B cell (primary cell): ENCODE measurements around the gene KCNG3. TPM values are rescaled to one million over a fixed set of nuclear protein-coding genes. Genes with fewer than 3 reads are reported as not detected.

Experiments
- ATAC-seq: fragments of 200-7000 bp; cut with Tn5 transposase; one replicate; pipeline ENCODE4 v1.10.0; 2021; ENCODE audit warnings: low read depth, mild to moderate bottlenecking, moderate number of reproducible peaks, moderate library complexity
- CTCF ChIA-PET: fragments of 350-600 bp; sonication (Branson Sonifier 250); formaldehyde crosslinking; loops from one replicate; lab custom pipeline; 2021; ENCODE audit warnings: antibody characterized with exemption, inconsistent platforms; lab: Charles Lee
- POLR2A ChIA-PET: fragments of 350-600 bp; sonication (Branson Sonifier 250); formaldehyde crosslinking; loops from one replicate; lab custom pipeline; 2021; ENCODE audit warnings: antibody characterized with exemption; lab: Charles Lee
- DNase-seq: peaks from one replicate; pipeline ENCODE4 v3.0.0; 2013
- H2AFZ ChIP-seq: 2 replicates; pipeline ENCODE4 v1.6.1; 2012; ENCODE audit warnings: mild to moderate bottlenecking, low read depth, low read length; ENCODE audit not compliant: insufficient read depth, poor library complexity, severe bottlenecking
- H3K27ac ChIP-seq, 2 donors: 1 replicate in 1 of 2; 2 replicates in 1 of 2; pipeline ENCODE4 v1.5.1; 2012 to 2013; ENCODE audit warnings: low read length in 2 of 2, mild to moderate bottlenecking in 2 of 2, moderate library complexity in 1 of 2
- H3K27me3 ChIP-seq, 4 experiments: fragments of 200-600 bp in 1 of 4; sonication (generic) in 1 of 4; replicated peaks in 1 of 4; 1 replicate in 2 of 4; 2 replicates in 2 of 4; pipeline versions ENCODE4 v1.6.1 to v1.7.0; 2013 to 2016; ENCODE audit warnings: low read length in 3 of 4, mild to moderate bottlenecking in 2 of 4, mixed read lengths in 1 of 4, moderate library complexity in 1 of 4; ENCODE audit not compliant: insufficient read depth in 4 of 4, control insufficient read depth in 3 of 4; ENCODE audit errors: control extremely low read depth in 1 of 4
- H3K36me3 ChIP-seq, 2 experiments: replicated peaks in 1 of 2; 1 replicate in 1 of 2; 2 replicates in 1 of 2; pipeline versions ENCODE4 v1.6.1 to v1.7.1; 2013; ENCODE audit warnings: low read length in 1 of 2; ENCODE audit not compliant: insufficient read depth in 2 of 2, control insufficient read depth in 1 of 2; ENCODE audit errors: control extremely low read depth in 1 of 2, extremely low read depth in 1 of 2
- H3K4me1 ChIP-seq, 2 donors: fragments of 200-600 bp in 1 of 2; sonication (generic) in 1 of 2; 1 replicate in 1 of 2; 2 replicates in 1 of 2; pipeline versions ENCODE4 v1.5.1 to v1.6.1; 2013 to 2017; ENCODE audit warnings: low read length in 2 of 2; ENCODE audit not compliant: control insufficient read depth in 2 of 2, insufficient read depth in 2 of 2
- H3K4me2 ChIP-seq: replicated peaks from 2 replicates; pipeline ENCODE3; 2012; ENCODE audit warnings: mild to moderate bottlenecking, low read depth, low read length; ENCODE audit not compliant: poor library complexity, severe bottlenecking
- H3K4me3 ChIP-seq, 5 experiments: fragments of 200-600 bp in 1 of 5; sonication (generic) in 1 of 5; 1 replicate in 3 of 5; 2 replicates in 2 of 5; pipeline versions ENCODE4 v1.5.1 to v1.7.0; 2011 to 2016; ENCODE audit warnings: low read length in 4 of 5, mild to moderate bottlenecking in 4 of 5, low read depth in 2 of 5, control low read depth in 1 of 5, moderate library complexity in 1 of 5; ENCODE audit not compliant: insufficient read depth in 1 of 5; ENCODE audit errors: control extremely low read depth in 1 of 5, extremely low read depth in 1 of 5
- H3K79me2 ChIP-seq: fragments of 200-600 bp; sonication (generic); one replicate; pipeline ENCODE4 v1.6.0; 2016; ENCODE audit warnings: low read length; ENCODE audit not compliant: control insufficient read depth, insufficient read depth
- H3K9ac ChIP-seq: fragments of 200-600 bp; sonication (generic); 2 replicates; pipeline ENCODE4 v1.6.1; 2017; ENCODE audit warnings: mild to moderate bottlenecking, low read length, moderate library complexity
- H3K9me3 ChIP-seq, 3 donors: one replicate each; pipeline versions ENCODE4 v1.6.1 to v1.7.1; 2013; ENCODE audit warnings: low read length in 2 of 3; ENCODE audit not compliant: control insufficient read depth in 2 of 3, insufficient read depth in 1 of 3; ENCODE audit errors: control extremely low read depth in 1 of 3
- H4K20me1 ChIP-seq: 2 replicates; pipeline ENCODE4 v1.6.0; 2012; ENCODE audit warnings: mild to moderate bottlenecking, low read length; ENCODE audit not compliant: insufficient read depth, control insufficient read depth, poor library complexity, severe bottlenecking
- H3K27ac Mint-ChIP-seq: one replicate; pipeline ENCODE4 v1.8.0; 2021; ENCODE audit warnings: mixed read lengths
- H3K27me3 Mint-ChIP-seq: one replicate; pipeline ENCODE4 v1.8.0; 2021; ENCODE audit warnings: mixed read lengths
- H3K4me1 Mint-ChIP-seq: one replicate; pipeline ENCODE4 v1.8.0; 2021; ENCODE audit warnings: mixed read lengths
- H3K4me3 Mint-ChIP-seq: one replicate; pipeline ENCODE4 v1.8.0; 2021; ENCODE audit warnings: mixed read lengths
- H3K9me3 Mint-ChIP-seq: one replicate; pipeline ENCODE4 v1.8.0; 2022; ENCODE audit warnings: mixed read lengths; ENCODE audit not compliant: insufficient read depth
- EZH2 ChIP-seq: IDR thresholded peaks from 2 replicates; pipeline ENCODE4 v1.6.1; 2012; ENCODE audit warnings: borderline replicate concordance, low read depth, mild to moderate bottlenecking, moderate library complexity, low read length; ENCODE audit not compliant: insufficient read depth, poor library complexity, severe bottlenecking
- WGBS: methylation state at CpG from one replicate; pipeline ENCODE4 v1.1.5; 2013; ENCODE audit warnings: missing lambda C conversion rate; ENCODE audit not compliant: insufficient coverage; 5-methylcytosine and 5-hydroxymethylcytosine counted together
- intact Hi-C: fragments of 100-400 bp; cut with micrococcal nuclease; formaldehyde crosslinking; loops from one replicate; pipeline ENCODE4 v1.10.0; 2022
- polyA plus RNA-seq: library from polyadenylated mRNA; depleted of rRNA; stranded (reverse); fragments of >200 nt; gene quantifications from 2 replicates; pipeline ENCODE4 v1.2.3, GENCODE V29; 2012
- total RNA-seq, 2 donors: library from RNA; stranded (reverse); fragments of 120-200 nt in 1 of 2; gene quantifications; 1 replicate in 1 of 2; 2 replicates in 1 of 2; pipeline versions ENCODE4 v1.2.3 to v1.2.4, GENCODE V29; 2013 to 2022
- TF ChIP-seq, protein P1 (sequence below): fragments of 200-600 bp; IDR thresholded peaks from one replicate; pipeline ENCODE4 v1.8.0; 2022; ENCODE audit warnings: antibody characterized with exemption, mild to moderate bottlenecking

The KCNG3 gene
- total and polyA plus RNA-seq, 2 donors (not counting 1 experiment from before 2014, with no cell fraction given) = not detected

DNA sequence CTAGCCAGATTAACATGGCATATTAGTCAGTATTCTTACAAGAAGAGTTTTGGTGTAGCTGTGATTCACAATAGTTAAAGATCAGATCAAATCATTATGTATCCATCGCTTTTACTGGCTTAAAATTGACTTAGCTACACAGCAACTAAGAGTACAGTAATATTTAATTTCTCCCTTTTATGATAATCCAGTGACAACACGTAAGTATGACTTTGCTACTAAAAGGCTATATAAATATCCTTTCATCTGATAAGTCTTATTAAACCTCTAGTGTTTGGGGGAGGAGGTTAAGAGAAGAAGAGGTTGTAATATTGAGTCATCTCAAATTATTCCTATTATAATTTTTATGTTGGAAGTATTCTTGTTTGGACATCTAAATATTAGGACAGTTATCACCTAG lies 51.0 kb downstream of the KCNG3 start:
- no peak overlapping the region for H3K4me3 ChIP-seq
- no peak overlapping the region for H3K27ac ChIP-seq
- Mint-ChIP-seq H3K9me3 (no peaks in the 10 kb centered on the region), H3K27me3 (peaks cover 13% of the 10 kb centered on the region), H3K27ac (no peak overlapping the region), H3K4me1 (no peaks in the 10 kb centered on the region), H3K4me3 (no peak overlapping the region)
- POLR2A ChIA-PET = no interaction called here
- no peaks in the 10 kb centered on the region for H3K27me3 ChIP-seq
- no peak for TF ChIP-seq EZH2
- TF ChIP-seq, protein P1, sequence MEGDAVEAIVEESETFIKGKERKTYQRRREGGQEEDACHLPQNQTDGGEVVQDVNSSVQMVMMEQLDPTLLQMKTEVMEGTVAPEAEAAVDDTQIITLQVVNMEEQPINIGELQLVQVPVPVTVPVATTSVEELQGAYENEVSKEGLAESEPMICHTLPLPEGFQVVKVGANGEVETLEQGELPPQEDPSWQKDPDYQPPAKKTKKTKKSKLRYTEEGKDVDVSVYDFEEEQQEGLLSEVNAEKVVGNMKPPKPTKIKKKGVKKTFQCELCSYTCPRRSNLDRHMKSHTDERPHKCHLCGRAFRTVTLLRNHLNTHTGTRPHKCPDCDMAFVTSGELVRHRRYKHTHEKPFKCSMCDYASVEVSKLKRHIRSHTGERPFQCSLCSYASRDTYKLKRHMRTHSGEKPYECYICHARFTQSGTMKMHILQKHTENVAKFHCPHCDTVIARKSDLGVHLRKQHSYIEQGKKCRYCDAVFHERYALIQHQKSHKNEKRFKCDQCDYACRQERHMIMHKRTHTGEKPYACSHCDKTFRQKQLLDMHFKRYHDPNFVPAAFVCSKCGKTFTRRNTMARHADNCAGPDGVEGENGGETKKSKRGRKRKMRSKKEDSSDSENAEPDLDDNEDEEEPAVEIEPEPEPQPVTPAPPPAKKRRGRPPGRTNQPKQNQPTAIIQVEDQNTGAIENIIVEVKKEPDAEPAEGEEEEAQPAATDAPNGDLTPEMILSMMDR = no peak
- no peaks in the 10 kb centered on the region for H3K36me3 ChIP-seq
- no peaks in the 10 kb centered on the region for H3K9me3 ChIP-seq
- no peaks in the 10 kb centered on the region for H3K4me1 ChIP-seq
- H3K4me2 ChIP-seq = no peak overlapping the region
- H3K9ac ChIP-seq = no peak overlapping the region
- DNase-seq (no peak), ATAC-seq (no peak)
- no peaks in the 10 kb centered on the region for H3K79me2 ChIP-seq
- WGBS = no CpG with 5 or more reads among the region's 2 CpGs
- CTCF ChIA-PET = no interaction called here
- H4K20me1 ChIP-seq = no peaks in the 10 kb centered on the region
- no peak overlapping the region for H2AFZ ChIP-seq
- intact Hi-C loops = no loop called here

DNA sequence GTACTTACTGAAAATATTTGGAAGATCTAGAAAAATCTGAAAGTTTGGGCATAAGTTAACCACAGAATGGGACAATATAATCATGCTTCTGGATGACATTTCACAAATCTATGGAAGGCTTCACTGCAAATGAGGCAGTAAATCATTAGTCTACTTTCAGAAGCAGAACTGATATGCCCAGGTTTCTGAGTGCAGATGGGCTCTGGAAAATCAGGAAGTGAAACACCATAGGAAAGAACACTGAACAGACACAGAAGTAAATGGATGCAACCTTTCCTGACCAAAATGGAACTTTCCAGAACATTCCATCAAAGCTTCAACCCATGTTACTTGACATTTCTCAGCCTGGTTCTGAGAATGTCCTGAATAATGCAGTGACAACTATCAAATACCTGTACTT lies 55.1 kb downstream of the KCNG3 start:
- TF ChIP-seq EZH2 = no peak
- TF ChIP-seq, protein P1 = no peak
- Mint-ChIP-seq H3K27ac (no peak overlapping the region), H3K4me1 (no peaks in the 10 kb centered on the region), H3K9me3 (no peaks in the 10 kb centered on the region), H3K4me3 (no peak overlapping the region), H3K27me3 (peaks cover 24% of the 10 kb centered on the region)
- Histone ChIP-seq H3K9ac (no peak overlapping the region), H3K4me1 (no peaks in the 10 kb centered on the region), H3K4me3 (no peak overlapping the region), H3K79me2 (no peaks in the 10 kb centered on the region), H3K4me2 (no peak overlapping the region), H3K27ac (no peak overlapping the region), H3K9me3 (no peaks in the 10 kb centered on the region), H4K20me1 (no peaks in the 10 kb centered on the region), H3K36me3 (no peaks in the 10 kb centered on the region), H3K27me3 (no peaks in the 10 kb centered on the region), H2AFZ (no peak overlapping the region)
- ChIA-PET CTCF (no interaction called here), POLR2A (no interaction called here)
- intact Hi-C loops = no loop called here
- ATAC-seq (no peak), DNase-seq (no peak)
